SKM-1 treated with dmso at 0.1 percent for 144 hours (cell line): ENCODE measurements around the gene CELF1.

Experiments used
- DNase-seq: peaks from one replicate; lab custom pipeline; 2025; ENCODE audit not compliant: unreplicated experiment; lab: John Stamatoyannopoulos, UW

Gene CELF1

DNA sequence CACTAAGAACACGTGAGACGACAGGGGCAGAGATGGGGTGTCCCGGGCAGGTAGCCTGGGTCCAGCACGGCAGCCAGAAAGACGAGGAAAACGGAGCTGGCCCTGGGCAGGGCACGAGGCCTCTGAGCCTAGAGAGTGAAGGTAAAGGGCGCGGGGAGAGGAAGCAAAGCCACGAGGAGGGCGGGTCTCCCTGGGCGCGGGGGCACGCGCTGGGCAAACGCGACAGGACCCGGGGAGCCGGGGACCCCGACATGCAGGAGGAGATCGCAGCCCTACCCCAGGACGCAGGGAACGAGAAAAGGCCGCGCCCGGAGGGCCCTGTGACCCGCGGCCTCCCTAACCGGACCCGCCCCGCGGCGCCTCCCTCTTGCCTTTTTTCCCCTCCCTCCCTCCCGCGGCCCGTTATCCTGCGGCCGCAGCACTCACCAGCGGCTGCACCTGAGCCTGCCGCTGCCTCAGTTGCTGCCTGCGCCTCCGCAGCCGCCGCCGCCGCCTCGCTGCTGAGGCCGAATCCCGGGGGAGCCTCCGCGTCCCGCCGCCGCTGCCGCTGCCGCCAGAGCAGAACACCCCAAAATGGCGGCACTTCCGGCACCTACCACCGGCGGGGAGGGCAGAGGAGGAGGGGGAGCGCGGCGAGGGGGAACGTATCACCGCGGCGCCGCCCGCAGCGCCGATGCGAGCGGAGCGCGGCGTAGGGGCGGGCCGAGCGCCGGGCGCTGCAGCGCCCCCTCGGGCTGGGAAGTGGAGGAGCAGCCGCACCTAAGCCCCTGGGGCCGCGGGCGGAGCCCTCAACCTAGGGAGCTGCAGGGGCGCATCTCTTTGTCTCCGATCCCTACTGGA is at the start of gene CELF1:
CELF1 (minus strand) TSS at position 567 of the 840 bp plus-strand sequence. CDS start 53,609 bp downstream, outside the sequence.
- DNase-seq, result peak; percentile 86

DNA sequence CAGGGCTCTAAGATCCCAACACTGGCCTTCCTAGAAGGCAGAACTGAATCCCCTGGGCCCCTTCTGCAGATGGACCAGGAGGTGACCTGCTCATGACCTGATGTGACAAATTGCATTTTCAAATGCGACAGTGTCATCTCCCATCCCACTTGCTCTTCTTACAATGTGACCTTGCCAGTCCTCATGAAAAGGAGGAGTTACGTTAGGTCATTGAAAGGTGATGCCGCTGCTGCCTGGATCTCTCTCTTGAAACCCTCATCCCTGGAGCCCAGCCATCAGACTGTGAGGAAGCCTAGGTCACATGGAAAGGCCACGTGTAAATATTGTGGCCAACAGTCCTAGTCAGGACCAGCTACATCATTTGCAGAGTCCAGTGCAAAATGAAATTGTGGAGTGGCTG is 47.0 kb upstream of the CELF1 start:
- DNase-seq, result no peak

DNA sequence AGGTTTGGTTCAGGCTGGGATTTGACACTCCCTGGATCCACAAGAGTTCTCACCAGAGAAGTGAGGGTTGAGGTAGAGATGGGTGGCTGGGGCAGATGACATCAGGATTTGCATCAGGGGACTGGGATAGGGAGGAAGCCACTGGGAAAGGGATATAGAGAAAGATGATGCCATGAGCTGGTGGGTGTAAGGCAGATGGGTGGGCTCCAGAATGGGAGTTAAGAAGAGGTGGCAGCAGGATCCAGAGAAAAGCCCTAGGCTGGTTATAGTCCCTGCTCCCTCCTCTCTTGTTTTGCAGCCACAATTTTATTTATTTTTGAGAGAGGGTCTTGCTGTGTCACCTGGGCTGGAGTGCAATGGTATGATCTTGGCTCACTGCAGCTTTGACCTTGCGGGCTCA is 43.0 kb upstream of the CELF1 start:
- no peak for DNase-seq

DNA sequence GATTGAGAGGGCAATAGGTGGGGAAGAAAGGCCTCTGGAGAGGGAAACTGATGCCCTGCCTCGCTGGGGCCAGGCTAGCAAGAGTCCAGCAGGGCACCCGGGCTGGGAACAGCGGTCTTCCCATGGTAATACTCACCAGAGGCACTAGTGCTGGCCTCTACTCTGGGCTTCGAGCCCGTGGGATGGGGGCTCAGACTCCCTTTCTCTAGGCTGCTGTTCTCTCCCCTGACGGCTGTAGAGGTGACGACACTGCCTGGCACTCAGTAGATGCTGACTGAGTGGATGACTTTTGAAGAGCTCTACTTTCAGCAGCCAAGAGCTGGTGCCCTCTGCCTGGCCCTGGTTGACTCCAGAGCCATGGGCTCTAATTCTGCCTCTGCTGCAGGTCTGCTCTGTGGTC is 42.1 kb upstream of the CELF1 start:
- no peak for DNase-seq

DNA sequence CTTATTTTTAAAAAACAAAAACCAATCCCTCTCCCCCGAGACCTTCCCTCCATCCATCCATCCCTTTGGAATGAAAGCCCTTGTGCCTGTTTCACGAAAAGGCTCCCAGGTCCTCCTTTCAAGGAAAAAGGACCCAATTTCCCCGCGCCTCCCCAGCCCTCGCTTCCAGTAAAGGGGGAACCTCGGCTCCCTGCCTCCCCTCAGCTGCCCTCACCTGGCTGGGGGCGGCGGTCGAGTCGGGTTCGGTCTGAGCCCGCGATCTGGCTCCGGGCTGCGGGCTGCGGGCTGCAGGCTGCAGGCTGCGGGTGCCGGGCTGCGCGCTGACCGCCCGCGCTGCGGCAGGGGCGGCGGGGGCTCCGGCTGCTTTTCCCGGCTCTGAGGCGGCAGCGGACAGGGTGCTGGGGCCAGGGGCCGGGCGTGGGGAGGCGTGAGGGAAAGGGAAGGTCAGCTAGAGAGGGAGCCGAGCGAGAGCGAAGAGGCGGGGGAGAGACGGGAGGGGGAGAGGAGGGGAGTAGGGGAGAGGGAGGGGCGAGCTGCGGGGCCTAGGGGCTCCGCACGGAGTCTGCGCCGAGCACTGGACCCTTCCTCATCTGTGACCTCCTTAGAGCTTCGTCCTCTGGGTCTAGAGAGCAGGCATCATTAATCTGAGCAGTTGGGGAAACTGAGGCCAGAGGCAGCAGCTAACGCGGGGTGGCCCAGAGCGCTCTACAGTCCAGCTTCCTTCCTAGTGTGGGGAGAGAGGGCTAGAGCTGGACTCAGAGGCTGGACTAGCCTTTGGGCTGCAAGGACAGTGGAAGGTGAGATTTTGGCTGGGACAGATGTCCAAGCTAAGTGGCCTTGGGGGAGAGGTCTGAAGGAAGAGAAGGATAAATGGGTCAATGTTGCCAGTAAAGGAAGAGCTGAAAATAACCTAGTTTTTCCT is 41.3 kb upstream of the CELF1 start, which contains the start of gene C1QTNF4:
C1QTNF4 (minus strand) TSS at position 478 of the 922 bp plus-strand sequence. CDS start 3,601 bp downstream, outside the sequence.
- DNase-seq, result no peak

DNA sequence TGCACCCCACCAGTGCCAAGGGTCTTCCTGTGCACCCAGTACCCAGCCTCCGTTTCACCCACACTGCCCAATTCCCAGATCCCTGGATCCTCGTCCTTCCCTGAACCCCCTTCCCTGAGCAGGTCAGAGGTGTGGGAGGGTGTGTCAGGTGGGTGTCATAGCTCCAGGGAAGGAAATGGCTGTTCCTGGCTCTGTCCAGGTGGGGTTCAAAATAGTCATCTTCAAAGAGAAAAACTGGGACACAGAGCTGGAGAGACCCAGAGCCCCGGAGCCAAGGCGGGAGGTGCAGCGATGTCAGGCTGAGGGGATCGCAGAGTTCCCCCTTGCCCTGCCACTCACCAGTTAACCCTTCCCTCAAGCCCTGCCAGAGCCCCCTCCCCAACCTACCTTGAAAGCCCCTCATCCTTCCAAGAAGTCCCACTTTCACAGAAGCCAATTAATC is 40.6 kb upstream of the CELF1 start:
- no peak for DNase-seq

DNA sequence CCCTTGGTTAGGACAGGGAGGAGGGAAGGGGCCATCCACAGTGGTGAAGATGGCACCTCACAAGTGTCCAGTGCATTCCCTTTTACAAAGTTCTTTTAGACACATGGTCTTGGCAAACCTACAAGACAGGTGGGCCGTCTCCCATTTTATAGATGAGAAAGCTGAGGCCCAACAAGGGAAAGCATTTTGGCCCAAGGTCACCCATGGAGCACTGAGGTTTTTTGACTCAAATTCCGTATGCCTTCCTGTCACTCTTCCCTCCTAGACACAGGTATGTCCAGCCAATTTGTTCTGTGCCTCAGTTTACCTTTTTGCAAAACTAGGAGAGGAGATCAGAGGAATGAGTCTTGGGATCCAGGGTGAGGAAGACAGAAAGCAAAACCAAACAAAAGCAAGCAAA is 40.0 kb upstream of the CELF1 start:
- no peak for DNase-seq

DNA sequence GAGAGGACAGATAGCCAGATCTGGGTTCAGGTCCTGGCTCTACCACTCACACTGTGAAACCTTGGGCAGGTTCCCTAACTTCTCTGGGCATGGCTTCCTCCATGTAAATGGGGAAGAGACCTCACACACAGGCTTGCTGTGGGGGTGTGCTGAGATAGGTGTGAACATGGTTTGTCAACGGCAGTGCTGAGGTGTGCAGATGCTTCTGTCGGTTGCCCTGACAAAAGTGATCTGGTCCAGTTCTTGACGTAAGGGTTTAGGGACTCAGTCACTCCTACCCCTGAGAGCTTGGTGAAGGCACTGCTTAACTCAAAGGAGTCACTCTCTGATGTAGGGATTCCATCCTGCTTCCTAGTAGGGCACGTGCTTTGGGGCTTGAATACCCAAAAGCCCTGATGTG is 39.3 kb upstream of the CELF1 start:
- DNase-seq, result no peak

DNA sequence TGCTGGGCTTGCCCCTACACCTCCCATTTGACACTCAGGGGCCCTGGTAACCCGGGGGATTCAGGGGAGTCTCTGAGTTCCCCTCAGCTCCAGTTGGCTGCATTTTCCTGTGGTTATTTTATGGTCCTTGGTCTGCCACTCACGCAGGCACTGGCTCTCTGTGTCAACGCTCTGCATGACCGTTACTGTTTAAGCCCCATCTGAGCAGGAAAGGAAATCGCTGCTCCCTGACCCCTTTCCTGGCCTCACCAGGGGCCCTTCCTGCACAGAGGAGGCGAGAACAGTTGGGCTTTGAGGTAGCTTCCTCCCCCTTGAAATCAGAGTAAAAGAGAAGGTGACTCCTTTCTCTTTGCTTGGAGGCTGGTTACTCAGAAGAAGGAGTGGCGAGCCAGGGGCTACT is 38.8 kb upstream of the CELF1 start:
- DNase-seq, result peak; percentile 8

DNA sequence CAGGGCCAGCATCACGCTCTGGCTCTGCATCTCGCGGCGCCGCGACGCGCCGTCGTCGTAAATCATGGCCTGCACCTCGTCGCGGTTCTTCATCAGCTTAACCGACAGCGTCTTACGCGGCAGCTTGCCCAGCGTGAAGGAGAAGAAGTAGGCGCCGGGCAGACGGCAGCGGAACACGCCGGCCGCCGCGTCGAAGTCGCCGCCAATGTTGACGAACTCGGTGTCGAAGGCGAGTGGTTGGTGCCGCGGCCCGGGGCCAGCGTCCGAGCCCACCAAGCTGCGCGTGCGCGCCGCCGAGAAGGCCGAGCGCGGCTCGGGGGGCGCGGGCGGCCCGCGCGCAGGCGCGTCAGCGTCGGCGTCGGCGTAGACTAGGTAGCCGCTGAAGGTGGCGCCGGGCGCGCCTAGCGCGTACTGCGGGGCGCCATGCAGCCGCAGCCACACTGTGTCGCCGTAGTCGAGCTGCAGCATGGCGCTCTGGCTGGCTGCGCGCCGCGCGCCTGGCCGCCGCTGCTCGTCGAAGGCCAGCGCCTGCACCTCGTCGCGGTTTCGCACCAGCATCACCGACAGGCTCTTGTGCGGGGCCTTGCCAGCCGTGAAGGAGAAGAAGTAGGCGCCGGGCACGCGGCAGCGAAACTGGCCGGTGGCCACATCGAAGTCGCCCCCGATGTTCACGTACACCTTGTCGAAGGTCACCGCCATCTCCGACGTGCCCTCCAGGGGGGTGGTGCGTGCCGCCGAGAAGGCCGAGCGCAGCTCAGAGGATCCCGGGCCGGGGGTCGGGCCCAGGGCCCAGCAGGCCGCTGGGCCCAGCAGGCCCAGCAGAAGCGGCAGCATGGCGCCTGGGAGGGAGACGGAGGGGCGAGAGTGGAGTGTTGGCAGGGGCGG is 37.3 kb upstream of the CELF1 start:
- no peak for DNase-seq

DNA sequence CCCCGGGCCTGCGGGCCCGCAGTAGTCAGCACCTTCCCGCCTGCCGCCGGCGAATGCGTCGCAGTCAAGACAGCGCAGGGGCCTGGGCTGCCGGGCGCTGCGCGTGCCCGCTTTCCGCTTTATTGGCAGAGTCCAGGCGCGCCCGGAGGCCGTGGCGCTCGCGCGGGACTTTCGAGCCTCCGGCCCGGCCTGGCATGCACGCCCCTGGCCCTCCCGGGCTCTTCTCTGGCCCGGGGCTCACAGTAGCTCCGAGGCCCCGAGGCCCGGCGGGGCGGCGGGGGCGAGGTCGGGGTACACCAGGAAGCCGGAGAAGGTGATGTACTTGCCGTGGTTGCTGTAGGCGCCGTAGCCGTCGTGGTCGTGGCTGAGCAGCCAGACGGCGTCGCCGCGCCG is 36.6 kb upstream of the CELF1 start:
- no peak for DNase-seq

DNA sequence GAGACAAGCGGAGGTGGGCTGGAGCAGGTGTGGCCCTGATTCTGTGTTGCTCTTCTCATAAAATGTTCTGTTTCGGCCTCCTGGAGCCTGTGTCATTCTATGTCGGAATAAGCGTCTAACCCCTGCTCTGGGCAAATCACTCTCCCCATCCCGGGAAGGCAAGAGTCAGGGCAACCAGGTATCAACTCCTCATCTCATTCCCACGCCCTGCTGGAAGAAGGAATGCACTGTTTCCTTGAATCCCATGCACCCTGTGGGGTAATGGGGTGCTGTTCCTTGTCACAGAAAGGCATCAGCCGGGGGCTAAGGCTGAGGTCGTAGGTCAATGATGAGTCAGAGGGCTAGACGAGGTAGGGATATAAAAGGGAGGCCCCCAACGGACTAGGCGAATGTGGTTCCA is 36.2 kb upstream of the CELF1 start:
- DNase-seq, result no peak

DNA sequence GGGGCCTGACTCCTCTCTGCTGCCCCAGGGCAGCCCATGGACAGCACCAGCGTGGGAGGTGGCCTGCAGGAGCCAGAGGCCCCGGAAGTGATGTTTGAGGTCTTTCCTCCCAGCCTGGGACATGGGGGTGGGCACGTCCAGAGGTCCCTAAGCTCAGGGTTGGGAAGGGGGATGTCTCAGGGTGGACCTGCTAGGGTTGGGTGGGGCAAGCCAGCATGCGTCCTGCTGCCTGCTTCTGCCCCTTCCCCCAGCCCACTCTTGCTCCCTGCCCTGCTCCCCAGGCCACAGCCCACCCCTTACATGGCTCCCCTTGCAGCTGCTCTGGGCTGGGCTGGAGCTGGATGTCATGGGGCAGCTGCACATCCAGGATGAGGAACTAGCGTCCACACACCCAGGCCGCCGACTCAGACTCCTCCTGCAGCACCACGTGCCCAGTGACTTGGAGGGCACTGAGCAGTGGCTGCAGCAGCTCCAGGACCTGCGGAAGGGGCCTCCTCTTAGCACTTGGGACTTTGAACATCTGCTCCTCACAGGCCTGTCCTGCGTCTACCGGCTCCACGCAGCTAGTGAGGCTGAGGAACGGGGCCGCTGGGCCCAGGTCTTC is 34.9 kb upstream of the CELF1 start:
- peak; percentile 77 for DNase-seq

DNA sequence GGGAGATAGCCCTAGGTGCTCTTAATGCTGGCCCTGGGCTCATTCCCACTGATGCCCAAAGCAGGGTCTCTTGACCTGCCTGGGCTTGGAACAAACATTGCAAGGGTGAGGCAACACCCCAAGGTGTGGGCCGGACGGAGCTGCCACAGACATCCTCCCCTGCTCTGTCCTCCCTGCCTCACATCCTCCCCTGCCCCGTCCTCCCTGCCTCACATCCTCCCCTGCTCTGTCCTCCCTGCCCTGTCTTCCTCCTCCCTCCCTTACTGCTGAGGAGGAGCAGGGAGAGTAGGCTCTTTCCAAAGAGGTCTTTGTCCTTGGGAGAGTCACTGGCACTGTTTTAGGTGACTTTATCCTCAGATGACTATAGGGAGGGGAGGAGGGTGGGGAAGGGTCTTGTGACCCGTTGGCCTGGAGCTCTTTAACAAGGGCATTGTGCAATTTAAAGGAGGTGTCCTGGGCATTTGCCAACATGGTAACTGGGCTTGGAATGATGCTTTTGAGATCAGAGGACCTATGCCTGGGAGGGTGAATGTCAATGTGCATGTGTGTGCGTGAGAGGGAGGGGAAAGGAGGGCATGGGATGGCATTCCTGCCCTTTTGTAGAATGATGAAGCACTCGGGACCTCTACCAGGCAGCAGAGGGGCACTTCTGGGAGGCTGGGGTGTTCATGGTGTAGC is 34.2 kb upstream of the CELF1 start:
- no peak for DNase-seq

DNA sequence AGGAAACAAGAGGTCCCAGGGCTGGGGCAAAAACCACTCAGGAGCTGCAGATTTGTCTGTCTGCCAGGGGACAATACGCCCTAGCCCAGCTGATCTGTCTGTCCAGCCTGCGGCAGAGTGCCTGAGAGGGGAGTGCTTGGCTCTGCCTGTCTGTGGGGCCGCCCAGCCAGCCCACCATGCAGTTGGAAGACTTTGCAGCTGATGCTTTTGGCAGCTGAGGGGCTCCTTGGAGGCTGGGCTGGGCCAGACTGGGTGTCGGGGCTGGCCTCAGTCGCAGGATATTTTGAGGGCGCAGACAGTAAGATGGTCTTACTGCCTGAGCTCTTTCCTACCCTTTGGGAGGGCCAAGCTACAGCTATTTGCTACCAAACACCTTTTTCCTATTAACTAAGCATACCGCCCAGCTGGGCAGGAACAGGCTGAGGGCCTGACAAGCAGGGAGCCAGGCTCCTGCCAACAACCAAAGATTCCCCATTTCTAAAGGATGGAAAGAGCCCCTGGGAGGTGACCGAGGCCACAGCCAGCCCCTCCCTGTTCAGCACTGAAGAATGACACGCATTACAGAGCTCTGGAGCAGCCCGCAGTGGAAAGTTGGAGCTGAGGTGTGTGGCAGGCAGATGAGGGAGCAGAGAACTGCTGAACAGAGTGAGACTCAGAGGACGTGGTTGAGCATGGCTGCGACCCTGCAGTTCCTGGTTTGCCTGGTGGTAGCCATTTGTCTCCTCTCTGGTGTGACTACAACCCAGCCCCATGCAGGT is 33.3 kb upstream of the CELF1 start, which contains the start of gene FAM180B:
FAM180B (plus strand) TSS at position 581 of the 758 bp plus-strand sequence; CDS start at position 672, 91 bp downstream.
- no peak for DNase-seq

DNA sequence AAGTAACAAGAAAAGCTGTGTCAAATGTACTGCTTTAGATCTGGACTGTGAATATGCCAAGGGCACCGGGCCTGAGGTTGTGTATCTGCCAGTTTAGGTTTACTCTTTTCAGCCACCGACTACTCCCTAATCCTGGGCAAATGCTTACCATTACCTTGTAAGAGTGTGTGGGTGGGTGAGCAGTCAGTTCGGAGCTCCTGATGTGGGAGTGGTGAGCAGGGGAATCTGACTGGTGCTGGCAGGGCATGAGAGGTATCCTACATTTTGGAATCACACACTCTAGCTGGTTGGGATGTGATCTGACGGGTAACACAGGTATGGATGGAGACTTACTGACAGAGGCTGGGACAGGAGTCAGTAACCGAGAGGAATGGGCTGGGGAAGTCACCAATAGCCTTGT is 30.9 kb upstream of the CELF1 start:
- no peak for DNase-seq

DNA sequence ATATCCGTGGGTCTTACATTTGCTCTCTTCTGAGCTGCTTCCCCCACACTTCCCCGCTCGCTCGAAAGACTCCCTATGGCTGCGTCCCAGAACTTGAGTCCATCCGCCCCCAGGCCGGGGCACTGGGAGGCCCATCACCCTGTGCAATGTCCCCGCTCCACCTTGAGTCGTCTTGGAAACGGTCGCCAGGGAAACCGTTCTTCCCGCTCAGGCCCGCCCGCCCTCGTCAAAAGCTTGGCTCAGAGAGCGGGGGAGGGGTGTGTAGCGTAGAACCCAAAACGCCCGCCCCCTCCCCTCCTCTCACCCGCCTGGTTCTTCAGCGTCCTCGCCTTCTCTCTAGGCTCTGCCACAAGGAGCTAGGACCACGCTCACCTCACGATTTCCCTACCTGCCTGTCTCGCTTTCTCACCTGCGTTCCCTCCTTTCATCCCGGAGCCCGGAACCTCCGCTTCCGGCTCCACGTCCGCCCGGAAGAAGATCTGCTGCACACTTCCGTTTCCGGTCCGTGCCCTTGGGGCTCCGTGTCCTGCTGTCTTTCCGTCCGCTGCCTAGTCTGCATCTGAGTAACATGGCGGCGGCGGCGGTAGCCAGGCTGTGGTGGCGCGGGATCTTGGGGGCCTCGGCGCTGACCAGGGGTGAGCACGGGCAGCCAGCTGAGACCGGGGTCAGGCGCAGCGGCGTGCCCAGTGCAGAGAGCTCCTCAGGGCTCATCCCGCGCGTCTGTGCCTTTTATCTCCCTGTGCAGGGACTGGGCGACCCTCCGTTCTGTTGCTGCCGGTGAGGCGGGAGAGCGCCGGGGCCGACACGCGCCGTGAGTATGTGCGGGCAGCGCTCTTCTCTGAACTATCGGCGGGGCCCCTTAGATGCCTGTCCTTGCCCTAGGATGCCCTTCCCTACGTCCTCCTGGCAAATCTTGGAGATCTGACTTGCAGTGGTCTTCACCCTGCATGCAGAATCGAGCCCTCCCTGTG is 25.9 kb upstream of the CELF1 start, which contains the start of the genes KBTBD4 and NDUFS3:
KBTBD4 (minus strand) TSS at position 447 of the 971 bp plus-strand sequence; CDS start at position 428, 19 bp downstream.
NDUFS3 (plus strand) TSS at position 551 of the 971 bp plus-strand sequence; CDS start at position 569, 18 bp downstream.
- DNase-seq, result peak; percentile 80
